Measurements from ENCODE around the gene AOC1. TPM values are rescaled to one million over a fixed set of nuclear protein-coding genes. Genes with fewer than 3 reads are reported as not detected.

AOC1 gene
- total and polyA plus RNA-seq, 2 of the 4 experiments (the other 2 are of a cell fraction), result not detected

DNA sequence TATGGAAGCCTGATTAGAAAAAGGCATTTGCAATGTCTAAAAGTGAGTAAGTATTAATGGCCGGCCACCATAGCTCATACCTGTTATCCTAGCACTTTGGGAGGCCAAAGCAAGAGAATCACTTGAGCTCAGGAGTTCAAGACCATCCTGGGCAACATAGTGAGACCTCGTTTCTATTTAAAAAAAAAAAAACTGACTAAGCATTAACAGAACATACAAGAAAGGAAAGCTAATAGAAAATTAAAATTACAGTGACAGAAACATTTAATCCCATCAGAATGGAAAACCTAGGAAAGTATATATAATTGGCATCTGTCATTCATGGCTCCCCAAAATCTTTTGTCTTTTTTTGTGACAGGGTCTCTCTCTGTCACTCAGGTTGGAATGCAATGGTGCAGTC is 55.9 kb downstream of the AOC1 start:
- no peak overlapping the region for H4K5ac ChIP-seq (ENCODE audit: low read depth, low read length)
- no peak overlapping the region for H2BK15ac ChIP-seq (ENCODE audit: low read depth, low read length)
- H2BK20ac ChIP-seq (ENCODE audit: low read depth, low read length), result no peak overlapping the region
- no peak overlapping the region for H3K23ac ChIP-seq (ENCODE audit: low read depth, low read length)
- no peak overlapping the region for H2BK120ac ChIP-seq (ENCODE audit: low read depth, low read length)
- H3K18ac ChIP-seq (ENCODE audit: low read depth, low read length), result no peak overlapping the region
- POLR2A ChIA-PET (ENCODE audit: unreplicated experiment), result no interaction called here
- no peak overlapping the region for H3K4ac ChIP-seq (ENCODE audit: low read depth, low read length)
- no CpG with 5 or more reads among the region's 2 CpGs for WGBS, 2 experiments (ENCODE audit: extremely low coverage in 2 of 2, insufficient read length in 1 of 2)
- H4K8ac ChIP-seq (ENCODE audit: low read depth in 2 of 2, low read length in 2 of 2), result no peak overlapping the region
- H3K9me3 ChIP-seq (ENCODE audit: control insufficient read depth, insufficient read depth, low read length), result no peaks in the 10 kb centered on the region
- H3K14ac ChIP-seq (replicated peaks; ENCODE audit: low read depth, low read length), result no peak overlapping the region
- peaks cover 9% of the 10 kb centered on the region for H3K4me1 ChIP-seq (ENCODE audit: control insufficient read depth, insufficient read depth, low read length)
- no peak overlapping the region for H3K4me2 ChIP-seq (ENCODE audit: low read depth, low read length)
- no peak overlapping the region for H3K56ac ChIP-seq (ENCODE audit: extremely low read depth, insufficient read depth, low read length)
- H3K27me3 ChIP-seq (ENCODE audit: control insufficient read depth, insufficient read depth, low read length), result peaks cover 10% of the 10 kb centered on the region; the same call in 1 of the 2 replicates
- BruUV-seq (replicated peaks), result no TSS peak
- no peak overlapping the region for H3K9ac ChIP-seq (ENCODE audit: low read depth, low read length)
- in situ Hi-C loops (cut with MboI; ENCODE audit: low sequenced_read_pairs), result loop anchor here (10.0 kb wide), 1 partner anchor 197 kb away; no protein-coding TSS in a partner anchor
- no peaks in the 10 kb centered on the region for H3K79me1 ChIP-seq (ENCODE audit: low read depth in 1 of 2, low read length in 2 of 2)
- CTCF ChIA-PET, result no interaction called here
- H2BK5ac ChIP-seq (ENCODE audit: low read depth, low read length, poor library complexity, severe bottlenecking), result no peak overlapping the region
- H3K9me1 ChIP-seq (ENCODE audit: insufficient read depth, low read length), result peaks cover 4% of the 10 kb centered on the region
- H3K36me3 ChIP-seq (ENCODE audit: control insufficient read depth, insufficient read depth, low read length), result no peaks in the 10 kb centered on the region
- intact Hi-C loops (cut with micrococcal nuclease), result no loop called here
- H3K27ac ChIP-seq (ENCODE audit: insufficient read depth, low read length), result no peak overlapping the region
- dilution Hi-C loops (cut with HindIII; ENCODE audit: low sequenced_read_pairs, unreplicated experiment), result no loop called here
- no peak for ATAC-seq (ENCODE audit: low read depth)
- no peaks in the 10 kb centered on the region for H4K20me1 ChIP-seq (ENCODE audit: insufficient read depth, low read length)
- no peak for DNase-seq
- TF ChIP-seq FOS (IDR thresholded peaks at IDR 0.05; ENCODE audit: low read depth, low read length) (no peak), RCOR1 (IDR thresholded peaks at IDR 0.05; ENCODE audit: insufficient replicate concordance, low read length) (no peak), NFE2L2 (IDR thresholded peaks at IDR 0.05; ENCODE audit: low read depth, low read length) (no peak), MAZ (IDR thresholded peaks at IDR 0.05; ENCODE audit: borderline replicate concordance, low read depth, low read length) (no peak), RFX5 (IDR thresholded peaks at IDR 0.05; ENCODE audit: low read depth, low read length) (no peak), MXI1 (IDR thresholded peaks at IDR 0.05; ENCODE audit: borderline replicate concordance, low read depth, low read length) (no peak), MAFK (IDR thresholded peaks at IDR 0.05; ENCODE audit: low read depth, low read length) (no peak), SMC3 (IDR thresholded peaks at IDR 0.05; ENCODE audit: low read depth, low read length) (no peak), CHD1 (IDR thresholded peaks at IDR 0.05; ENCODE audit: low read depth, low read length) (no peak), POLR2A (IDR thresholded peaks at IDR 0.05; ENCODE audit: low read depth, low read length) (no peak), BHLHE40 (IDR thresholded peaks at IDR 0.05; ENCODE audit: low read depth, low read length) (no peak), CEBPB (IDR thresholded peaks at IDR 0.05; ENCODE audit: low read depth, low read length) (no peak), RAD21 (IDR thresholded peaks at IDR 0.05; ENCODE audit: low read length) (no peak)
- TF ChIP-seq, protein P1, sequence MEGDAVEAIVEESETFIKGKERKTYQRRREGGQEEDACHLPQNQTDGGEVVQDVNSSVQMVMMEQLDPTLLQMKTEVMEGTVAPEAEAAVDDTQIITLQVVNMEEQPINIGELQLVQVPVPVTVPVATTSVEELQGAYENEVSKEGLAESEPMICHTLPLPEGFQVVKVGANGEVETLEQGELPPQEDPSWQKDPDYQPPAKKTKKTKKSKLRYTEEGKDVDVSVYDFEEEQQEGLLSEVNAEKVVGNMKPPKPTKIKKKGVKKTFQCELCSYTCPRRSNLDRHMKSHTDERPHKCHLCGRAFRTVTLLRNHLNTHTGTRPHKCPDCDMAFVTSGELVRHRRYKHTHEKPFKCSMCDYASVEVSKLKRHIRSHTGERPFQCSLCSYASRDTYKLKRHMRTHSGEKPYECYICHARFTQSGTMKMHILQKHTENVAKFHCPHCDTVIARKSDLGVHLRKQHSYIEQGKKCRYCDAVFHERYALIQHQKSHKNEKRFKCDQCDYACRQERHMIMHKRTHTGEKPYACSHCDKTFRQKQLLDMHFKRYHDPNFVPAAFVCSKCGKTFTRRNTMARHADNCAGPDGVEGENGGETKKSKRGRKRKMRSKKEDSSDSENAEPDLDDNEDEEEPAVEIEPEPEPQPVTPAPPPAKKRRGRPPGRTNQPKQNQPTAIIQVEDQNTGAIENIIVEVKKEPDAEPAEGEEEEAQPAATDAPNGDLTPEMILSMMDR (conservative IDR thresholded peaks at IDR 0.05; ENCODE audit: low read depth, low read length), result no peak
- TF ChIP-seq, protein P2, sequence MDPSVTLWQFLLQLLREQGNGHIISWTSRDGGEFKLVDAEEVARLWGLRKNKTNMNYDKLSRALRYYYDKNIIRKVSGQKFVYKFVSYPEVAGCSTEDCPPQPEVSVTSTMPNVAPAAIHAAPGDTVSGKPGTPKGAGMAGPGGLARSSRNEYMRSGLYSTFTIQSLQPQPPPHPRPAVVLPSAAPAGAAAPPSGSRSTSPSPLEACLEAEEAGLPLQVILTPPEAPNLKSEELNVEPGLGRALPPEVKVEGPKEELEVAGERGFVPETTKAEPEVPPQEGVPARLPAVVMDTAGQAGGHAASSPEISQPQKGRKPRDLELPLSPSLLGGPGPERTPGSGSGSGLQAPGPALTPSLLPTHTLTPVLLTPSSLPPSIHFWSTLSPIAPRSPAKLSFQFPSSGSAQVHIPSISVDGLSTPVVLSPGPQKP (IDR thresholded peaks at IDR 0.05; ENCODE audit: borderline replicate concordance, low read depth, low read length), result no peak
- TF ChIP-seq, protein P3, sequence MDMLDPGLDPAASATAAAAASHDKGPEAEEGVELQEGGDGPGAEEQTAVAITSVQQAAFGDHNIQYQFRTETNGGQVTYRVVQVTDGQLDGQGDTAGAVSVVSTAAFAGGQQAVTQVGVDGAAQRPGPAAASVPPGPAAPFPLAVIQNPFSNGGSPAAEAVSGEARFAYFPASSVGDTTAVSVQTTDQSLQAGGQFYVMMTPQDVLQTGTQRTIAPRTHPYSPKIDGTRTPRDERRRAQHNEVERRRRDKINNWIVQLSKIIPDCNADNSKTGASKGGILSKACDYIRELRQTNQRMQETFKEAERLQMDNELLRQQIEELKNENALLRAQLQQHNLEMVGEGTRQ (IDR thresholded peaks at IDR 0.05; ENCODE audit: low read depth, low read length), result no peak
- no peak overlapping the region for H2AFZ ChIP-seq (replicated peaks; ENCODE audit: low read length, poor library complexity)
- no peak overlapping the region for H2AK9ac ChIP-seq (replicated peaks; ENCODE audit: low read depth, low read length, poor library complexity)
- H3K4me3 ChIP-seq (ENCODE audit: insufficient read depth, low read depth, low read length), result no peak overlapping the region
- H4K91ac ChIP-seq (ENCODE audit: insufficient read depth, low read depth, low read length), result no peak overlapping the region
- no peak overlapping the region for H2AK5ac ChIP-seq (ENCODE audit: low read depth, low read length)
